Mucosa of gallbladder (tissue), 1 donor: ENCODE results near the gene MOB4. TPM values are rescaled to one million over a fixed set of nuclear protein-coding genes. Genes with fewer than 3 reads are reported as not detected.
A peak's percentile ranks its signal among the peaks of the same experiment; 100 is the strongest.
"Not testable (repeated sequence)": the region's sequence is repeated elsewhere in the genome, so short reads cannot be mapped to it uniquely, and the experiment has no call there.

ENCODE experiments used
- DNase-seq: peaks from one replicate; pipeline ENCODE4 v3.0.0-alpha.2; 2020; ENCODE audit warnings: low spot score
- total RNA-seq: library from RNA; stranded (reverse); gene quantifications from one replicate; pipeline ENCODE4 v1.2.1, GENCODE V29; 2021
- donor health status: DM: no; HTN: no; CAD: no.

Gene MOB4
- total RNA-seq, 1 donor from 2014 or later: 16.3 TPM

DNA sequence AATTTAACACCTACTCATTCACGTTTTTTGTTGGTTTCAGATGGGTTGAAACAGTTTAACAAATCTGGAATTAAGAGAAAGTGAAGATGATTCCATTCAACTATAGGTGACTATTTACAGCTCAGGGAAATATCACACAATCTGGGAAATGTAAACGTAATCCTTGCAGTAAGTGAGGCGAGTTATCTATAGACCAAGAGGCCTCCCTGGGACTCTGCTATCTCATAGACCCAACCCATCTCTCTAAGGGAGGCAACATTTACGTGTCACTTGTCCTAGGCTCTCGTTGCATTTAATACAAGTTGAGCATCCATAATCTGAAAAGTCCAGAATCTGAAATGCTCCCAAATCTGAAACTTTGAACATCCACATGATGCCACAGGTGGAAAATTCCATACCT, 2.0 kb upstream of the MOB4 start:
- no peak for DNase-seq

DNA sequence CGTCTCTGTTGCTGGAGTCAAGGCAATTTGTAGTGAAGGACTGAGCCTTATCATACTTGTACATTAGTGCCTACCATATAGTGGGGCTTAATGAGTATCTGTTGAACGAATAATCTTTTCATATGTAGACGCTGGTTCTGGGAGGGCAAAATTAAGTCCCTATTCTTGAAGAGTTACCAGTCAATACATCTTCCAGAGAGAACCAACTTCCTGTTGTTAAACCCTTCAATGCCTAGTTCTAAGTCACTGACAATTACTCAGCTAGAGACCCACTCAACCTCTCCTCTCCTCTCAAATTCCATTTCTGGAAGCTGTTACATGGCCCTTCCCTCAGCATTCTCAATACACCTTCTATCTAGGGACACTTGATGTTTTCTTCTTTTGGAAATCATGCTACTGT, 1.1 kb upstream of the MOB4 start:
- no peak for DNase-seq

DNA sequence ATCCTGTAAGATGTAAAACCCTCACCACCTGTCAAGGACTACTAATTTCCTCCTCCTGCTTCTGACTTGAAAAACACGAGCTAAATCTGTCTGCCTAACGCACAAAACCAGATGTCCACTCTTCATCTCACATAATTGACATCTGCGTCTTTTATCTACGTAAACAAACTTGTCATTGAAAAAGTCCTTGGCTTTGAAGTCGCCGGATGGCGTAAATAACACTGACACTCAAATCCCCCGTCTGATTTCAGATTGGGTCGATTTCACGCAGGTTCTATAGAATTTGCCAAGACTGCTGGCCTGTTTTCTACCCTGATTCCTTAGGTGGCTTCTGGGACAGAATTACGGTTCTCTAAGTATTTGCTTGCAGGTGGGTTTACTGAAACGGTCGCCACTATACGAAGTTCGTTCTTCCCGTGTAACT, 539 bp upstream of the MOB4 start:
- DNase-seq: no peak

DNA sequence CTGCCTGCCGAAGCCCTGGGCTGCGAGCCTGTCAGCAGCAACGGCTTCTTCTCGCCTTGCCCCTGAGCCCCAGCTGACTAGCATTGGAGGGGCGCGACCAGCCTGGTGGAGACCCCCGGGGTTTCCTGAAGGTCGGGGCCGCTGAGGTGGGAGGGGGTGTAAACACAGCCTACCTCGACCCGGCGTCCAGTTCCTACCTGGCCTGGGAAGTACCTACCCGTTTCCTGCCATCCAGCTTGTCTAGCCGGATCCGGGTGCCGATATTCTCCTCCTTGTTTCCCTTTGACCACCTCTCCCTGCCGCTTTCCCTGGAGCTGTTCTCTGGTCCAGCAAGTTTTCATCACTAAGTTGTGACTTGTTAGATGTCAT, 511 bp downstream of the MOB4 start:
- peak; percentile 14 for DNase-seq

DNA sequence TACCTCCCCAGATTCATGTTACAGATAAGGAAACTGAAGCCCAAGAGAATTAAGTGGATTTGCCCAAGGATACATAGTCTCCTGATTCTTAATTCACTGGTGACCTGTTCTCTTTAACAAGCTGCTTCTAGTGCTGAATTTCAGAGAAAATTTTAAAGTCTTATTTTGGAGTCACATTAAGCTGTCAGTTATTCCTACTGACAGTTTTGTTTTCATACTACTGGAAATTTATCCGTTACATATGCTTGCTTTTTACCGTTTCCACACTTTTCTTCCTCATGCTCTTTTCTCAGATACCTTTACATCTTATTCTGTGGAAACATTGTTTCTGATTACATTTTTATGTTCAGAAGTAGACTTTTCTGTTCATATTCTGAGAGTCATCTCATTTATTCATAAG, 1.3 kb downstream of the MOB4 start:
- no peak for DNase-seq

DNA sequence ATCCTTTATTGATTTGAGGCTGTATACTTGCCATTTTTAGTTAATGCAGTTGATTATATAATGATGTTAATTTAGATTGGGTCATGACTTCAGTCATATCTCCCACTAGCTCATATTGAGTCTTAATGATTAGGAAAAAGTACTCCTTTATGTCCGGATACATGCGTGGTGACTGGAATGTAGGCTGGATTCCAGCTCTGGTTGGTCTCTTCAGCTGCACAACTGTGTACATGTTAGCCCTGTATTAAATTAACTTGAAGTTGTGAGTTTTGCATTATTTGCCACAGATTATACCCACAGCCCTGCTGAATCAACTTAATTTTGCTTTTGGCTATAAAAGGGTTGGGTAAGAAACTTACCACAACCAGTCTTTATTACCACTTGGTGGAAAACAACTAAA, 22.5 kb downstream of the MOB4 start:
- no peak for DNase-seq

DNA sequence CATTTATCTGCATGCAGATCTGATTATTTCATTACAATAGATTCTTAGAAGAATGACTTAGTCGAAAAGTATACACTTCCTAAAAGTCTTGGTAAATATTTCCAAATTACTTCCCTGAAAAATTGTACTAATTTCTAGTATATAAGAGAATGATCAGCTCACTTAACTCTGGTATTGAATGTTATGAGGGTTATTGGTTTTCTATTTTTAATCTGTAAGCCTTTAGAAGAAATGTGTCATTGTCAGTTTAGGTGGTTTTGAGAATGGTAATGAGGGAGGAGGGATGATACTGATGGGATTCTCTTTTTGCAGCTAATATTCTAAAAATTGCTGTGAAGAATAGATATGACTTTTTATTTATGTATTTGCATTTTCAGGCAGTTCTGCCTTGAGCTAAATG, 23.9 kb downstream of the MOB4 start:
- DNase-seq: no peak

DNA sequence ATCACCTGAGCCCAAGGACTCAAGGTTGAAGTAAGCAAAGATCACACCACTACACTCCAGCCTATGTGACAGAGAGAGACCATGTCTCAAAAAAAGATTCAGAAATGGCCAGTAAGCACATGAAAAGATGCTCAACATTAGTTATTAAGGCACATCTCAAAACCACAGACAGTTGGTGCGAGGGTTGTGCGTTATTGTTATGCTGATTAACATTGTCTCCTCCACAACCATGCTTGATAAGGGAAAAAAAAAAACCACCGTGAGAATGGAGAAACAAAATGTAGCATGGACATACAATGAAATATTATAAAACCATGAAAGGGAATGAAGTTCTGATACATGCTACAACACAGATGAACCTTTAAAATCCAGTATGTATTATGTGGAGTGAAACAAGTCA, 27.3 kb downstream of the MOB4 start:
- DNase-seq: no peak

DNA sequence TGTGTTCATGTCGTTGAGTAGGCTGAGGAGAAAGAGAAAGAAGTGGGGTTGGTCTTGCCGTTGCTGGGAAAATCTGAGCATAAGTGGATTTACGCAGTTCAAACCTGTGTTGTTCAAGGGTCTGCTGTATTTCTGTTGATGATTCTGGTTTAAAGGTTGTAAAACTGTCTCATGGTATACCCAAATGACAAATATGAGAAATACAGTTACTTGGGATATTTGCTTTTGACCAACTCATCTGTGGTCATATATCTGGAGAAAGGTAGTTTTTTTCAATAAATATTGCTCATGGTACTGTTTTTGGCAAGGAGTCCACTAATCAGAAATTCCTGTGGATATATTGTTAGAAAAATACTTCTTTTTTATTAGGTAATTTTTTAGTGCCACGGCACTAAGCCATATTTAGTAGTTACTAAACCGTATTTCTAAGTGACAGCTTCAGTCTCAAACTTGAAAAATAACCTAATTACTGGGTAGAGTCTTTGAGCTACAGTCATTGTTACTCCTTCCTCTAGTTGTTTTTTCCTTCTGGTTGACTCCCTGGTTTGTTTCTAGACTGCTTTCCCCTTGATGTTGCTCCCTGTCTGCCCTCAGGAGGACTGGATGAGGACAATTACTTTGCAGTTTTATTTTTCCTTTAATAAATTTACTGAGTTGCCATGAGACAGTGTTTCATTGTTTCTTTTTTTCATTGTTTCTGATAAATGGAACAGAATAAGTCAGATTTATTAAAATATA, 31.5 kb downstream of the MOB4 start:
- no peak for DNase-seq

DNA sequence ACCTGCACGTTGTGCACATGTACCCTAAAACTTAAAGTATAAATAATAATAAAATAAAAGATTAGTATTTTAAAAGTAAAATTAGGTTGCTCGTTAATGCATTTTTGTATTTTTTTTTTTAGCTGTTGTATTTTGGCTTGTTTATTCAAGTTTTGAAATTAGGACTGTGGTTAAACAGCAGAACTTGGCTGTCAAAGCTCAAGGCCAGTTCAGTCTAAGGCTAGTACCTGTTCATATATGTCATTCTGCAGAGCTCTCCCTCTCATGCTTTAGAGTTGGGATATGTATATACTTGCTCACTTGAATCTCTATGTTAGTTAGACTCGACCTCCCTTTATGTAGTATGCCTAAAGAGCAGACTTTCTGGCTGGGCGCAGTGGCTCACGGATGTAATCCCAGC, 32.7 kb downstream of the MOB4 start:
- no peak for DNase-seq

DNA sequence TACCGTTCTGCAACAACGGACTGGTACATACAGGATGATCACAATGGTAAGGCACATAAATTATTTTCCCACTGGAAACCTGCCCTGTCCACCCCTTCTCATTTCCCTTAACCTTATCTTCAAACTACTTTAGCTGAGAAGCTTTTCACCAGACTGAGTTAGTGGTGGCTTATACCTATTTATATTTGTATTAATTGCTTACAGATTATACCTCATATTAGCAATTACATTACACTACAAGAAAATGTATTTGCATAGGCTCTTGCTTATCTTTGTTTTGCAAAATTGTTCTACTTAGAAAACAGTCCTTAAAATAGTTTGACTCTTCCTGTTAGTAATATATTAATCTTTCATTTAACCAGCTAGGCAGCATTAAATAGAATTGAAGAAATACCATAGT, 35.4 kb downstream of the MOB4 start:
- not testable (repeated sequence) for DNase-seq

DNA sequence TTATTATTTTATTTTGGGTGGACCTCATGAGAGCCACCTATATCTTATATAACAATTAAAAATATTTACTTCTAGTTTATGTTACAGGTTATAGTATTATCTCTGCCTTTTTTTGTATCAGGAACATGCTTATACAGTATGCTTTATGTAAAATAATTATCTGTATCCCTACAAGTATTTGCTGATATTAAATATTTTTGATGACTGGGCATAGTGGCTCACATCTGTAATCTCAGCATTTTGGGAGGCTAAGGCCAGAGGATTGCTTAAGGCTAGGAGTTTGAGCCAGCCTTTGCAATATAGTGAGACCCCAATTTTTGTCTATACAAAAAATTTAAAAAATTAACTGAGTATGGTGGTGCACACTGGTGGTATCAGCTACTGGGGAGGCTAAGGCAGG, 39.6 kb downstream of the MOB4 start:
- DNase-seq: no peak

DNA sequence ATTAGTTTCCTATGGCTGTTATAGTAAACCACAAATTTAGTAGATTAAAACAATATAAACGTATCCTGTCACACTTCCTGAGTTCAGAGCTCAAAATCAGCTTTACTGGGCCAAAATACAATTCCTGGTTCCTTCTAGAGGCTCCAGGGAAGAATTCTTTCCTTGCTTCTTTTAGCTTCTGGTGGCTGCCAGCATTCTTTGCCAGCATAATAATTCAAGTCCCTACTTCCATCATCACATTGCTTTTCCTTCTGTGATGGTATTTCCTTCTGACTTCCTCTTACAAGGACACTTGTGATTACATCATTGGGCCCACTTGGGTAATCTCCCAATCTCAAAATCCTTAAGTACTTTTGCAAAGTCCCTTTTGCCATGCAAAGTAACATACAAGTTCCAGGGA, 40.6 kb downstream of the MOB4 start:
- no peak for DNase-seq

DNA sequence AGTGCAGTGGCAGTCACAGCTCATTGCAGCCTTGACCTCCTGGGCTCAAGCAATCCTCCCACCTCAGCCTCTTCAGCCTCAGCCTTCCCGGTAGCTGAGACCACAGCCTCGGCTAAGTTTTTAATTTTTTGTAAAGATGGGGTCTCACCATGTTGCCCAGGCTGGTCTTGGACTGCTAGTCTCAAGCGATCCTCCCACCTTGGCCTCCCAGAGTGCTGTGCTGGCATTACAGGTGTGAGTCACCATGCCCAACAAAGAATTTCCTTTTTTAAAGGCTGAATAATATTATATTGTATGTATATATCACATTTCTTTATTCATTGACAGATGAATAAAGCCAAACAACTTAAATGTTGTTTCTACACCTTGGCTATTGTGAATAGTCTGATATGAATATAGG, 42.5 kb downstream of the MOB4 start:
- DNase-seq: no peak

DNA sequence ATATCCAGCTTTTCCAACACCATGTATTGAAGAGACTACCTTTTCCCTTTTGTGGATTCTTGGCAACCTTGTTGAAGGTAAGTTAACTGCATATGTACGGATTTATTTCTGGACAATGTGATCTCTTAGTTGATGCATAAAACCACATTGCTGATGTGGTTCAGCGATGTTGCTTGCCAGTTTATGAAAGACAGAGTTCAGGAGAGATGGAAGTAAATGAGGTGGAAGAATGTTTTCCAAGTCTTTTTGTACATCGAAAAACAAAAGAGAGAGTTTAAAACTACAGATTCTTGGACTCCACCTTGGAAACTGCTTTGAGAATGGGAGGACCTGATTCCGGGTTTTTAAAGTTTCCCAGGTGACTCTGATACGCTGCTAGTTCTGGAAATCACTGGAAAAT, 43.8 kb downstream of the MOB4 start:
- DNase-seq: no peak

DNA sequence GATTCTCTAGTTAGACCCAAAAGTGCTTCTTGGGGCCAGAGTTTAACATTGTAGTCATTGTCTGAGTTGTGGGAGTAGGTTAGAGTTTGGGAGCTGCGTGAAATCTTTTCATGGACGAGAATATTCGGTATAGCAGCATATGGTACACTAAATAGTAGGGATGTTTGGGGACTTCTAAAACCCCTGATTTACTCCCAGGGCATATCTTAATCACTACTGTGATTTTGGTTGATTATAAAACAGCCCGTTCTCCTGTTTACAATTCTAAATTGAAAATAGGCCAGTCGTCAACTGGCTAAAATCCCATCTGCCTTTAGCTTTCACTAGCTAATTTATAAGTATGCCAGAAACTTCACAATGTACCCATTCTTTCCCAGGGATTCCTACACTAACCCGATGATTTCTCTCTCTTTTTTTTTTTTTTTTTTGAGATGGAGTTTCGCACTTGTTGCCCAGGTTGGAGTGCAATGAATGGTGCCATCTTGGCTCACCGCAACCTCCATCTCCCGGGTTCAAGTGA, 44.3 kb downstream of the MOB4 start:
- no peak for DNase-seq

DNA sequence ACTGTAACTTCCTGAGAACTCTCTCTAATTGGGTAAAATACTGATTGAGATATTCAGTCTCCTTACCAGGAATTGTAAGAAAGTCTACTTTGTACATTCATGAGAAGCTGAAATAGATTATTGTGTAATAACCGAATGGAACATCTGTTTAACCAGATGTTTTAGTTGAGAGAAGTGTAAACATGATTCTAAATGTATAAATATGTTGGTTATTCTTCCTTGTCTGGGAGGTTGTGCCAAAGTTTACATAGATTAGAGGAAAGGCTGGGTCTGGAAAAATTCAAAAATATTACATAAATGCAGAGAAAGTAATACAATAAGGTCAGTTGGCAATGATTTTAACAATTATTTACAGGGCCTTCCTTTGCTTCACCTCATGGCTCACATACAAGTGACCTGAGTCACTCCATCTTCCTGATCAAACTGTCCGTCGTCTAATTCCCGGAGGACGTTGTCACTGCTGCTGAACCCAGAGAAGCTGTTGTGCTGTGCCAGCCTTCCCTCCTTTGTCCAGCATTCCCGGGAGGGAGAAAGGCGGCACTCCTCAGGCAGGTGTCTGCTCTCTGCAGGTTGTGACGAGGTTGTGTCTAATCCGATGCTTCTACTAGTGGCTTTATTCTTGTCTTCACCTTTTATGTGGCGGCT, 55.9 kb downstream of the MOB4 start:
- no peak for DNase-seq

DNA sequence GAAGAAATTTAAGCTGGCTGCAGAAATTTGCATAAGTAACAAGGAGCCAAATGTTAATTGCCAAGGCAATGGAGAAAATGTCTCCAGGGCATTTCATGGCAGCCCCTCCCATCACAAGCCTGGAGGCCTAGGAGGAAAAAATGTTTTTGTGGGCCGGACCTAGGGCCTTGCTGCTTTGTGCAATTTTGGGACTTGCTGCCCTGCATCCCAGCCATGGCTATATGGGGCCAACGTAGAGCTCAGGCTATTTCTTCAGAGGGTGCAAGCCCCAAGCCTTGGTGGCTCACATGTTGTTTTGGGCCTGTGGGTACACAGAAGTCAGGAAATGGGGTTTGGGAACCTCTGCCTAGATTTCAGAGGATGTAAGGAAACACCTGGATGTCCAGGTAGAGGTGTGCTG, 57.7 kb downstream of the MOB4 start:
- no peak for DNase-seq

DNA sequence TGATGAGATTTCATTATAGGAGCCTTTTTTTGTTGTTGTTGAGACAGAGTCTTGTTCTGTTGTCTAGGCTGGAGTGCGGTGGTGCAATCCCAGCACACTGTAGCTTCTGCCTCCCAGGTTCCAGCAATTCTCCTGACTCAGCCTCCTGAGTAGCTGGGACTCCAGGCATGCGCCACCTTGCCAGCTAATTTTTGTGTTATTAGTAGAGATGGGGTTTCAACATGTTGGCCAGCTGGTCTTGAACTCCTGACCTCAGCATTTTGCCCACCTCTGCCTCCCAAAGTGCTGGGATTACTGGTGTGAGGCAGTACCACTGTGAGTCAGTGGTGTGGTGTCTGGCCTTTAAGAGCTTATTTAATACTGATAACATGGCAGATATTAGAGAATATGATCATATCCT, 60.1 kb downstream of the MOB4 start:
- DNase-seq: no peak

DNA sequence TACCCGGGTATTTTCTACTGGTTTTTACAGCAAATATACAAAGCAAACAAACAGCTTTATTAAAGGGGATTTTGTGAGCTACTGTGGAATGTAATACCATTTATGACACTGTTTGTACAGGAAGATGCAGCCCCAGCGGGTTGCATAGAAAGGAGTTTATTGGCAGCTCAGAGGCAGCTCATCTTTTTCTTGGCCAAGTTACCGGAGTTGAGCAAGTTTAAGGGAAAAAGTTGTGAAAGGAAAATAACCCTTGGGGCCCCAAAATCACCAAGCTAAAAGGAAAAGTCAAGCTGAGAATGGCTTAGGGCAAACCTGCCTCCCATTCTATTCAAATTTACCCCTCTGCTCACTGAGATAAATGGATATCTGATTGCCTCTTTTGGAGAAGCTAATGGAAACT, 60.8 kb downstream of the MOB4 start:
- DNase-seq: no peak

DNA sequence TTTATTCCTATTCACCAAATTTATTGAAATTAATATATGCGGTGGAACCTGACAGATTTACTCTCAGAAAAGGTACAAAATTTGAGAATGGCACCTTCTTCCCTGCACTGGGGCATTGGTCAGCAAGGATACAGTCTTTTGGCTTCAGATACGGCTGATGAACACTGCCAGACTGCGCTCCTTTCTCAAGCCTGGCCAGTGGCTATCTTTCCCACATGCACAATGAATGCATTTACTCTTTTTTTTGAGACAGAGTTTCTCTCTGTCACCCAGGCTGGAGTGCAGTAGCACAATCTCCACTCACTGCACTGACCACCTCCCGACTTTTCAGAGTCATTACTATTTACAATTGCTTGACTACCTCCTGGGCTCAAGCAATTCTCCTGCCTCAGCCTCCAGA, 61.6 kb downstream of the MOB4 start:
- DNase-seq: no peak

DNA sequence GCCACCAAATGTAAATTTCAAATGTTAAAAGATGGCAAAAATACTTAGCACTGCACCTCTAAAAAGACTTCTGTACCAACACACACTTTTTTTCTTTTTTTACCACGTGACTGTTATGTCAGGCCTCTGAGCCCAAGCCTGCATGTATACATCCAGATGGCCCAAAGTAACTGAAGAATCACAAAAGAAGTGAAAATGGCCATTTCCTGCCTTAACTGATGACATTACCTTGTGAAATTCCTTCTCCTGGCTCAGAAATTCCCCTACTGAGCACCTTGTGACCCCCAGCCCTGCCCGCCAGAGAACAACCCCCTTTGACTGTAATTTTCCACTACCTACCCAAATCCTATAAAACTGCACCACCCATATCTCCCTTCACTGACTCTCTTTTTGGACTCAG, 62.4 kb downstream of the MOB4 start:
- not testable (repeated sequence) for DNase-seq

DNA sequence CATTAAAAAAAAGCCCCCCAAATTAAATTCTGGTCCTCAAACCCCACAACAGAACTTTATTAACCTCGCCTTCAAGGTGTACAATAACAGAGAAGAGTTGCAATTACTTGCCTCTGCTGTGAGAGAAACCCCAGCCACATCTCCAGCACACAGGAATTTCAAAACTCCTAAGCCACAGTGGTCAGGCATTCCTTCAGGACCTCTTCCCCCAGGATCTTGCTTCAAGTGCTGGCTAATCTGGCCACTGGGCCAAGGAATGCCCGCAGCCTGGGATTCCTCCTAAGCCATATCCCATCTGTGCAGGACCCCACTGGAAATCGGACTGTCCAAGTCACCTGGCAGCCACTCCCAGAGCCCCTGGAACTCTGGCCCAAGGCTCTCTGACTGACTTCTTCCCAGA, 64.3 kb downstream of the MOB4 start:
- DNase-seq: not testable (repeated sequence)

DNA sequence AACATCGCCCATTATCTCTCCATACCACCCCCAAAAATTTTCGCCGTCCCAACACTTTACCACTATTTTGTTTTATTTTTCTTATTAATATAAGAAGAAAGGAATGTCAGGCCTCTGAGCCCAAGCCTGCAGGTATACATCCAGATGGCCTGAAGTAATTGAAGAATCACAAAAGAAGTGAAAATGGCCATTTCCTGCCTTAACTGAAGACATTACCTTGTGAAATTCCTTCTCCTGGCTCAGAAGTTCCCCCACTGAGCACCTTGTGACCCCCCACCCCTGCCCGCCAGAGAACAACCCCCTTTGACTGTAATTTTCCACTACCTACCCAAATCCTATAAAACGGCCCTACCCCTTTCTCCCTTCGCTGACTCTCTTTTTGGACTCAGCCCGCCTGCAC, 71.4 kb downstream of the MOB4 start:
- DNase-seq: not testable (repeated sequence)
